Right lobe of liver (tissue), 6 donors: ENCODE results near the gene EPB41L3. TPM values are rescaled to one million over a fixed set of nuclear protein-coding genes. Genes with fewer than 3 reads are reported as not detected.

ENCODE experiments used
- ATAC-seq, 4 donors: fragments of 200-7000 bp; cut with Tn5 transposase; one replicate each; pipeline ENCODE4 v1.9.1; 2020; ENCODE audit warnings: mild to moderate bottlenecking in 4 of 4, moderate library complexity in 4 of 4
- DNase-seq, 3 donors: peaks; one replicate each; pipeline ENCODE4 v3.0.0-alpha.2; 2020
- H3K27ac ChIP-seq, 3 donors: fragments of 200-600 bp; one replicate each; pipeline ENCODE4 v1.8.0; 2022
- H3K27me3 ChIP-seq, 2 donors: fragments of 200-600 bp; one replicate each; pipeline ENCODE4 v1.8.0; 2022
- H3K36me3 ChIP-seq, 4 donors: fragments of 200-600 bp; sonication (generic) in 1 of 4; one replicate each; pipeline versions ENCODE4 v1.5.1 to v1.8.0; 2017 to 2022; ENCODE audit warnings: control low read depth in 1 of 4
- H3K4me1 ChIP-seq, 4 donors: fragments of 200-600 bp; sonication (generic) in 1 of 4; one replicate each; pipeline versions ENCODE4 v1.5.1 to v1.8.0; 2017 to 2022; ENCODE audit warnings: control low read depth in 1 of 4
- H3K4me3 ChIP-seq, 3 donors: fragments of 200-600 bp; one replicate each; pipeline ENCODE4 v1.8.0; 2022
- H3K9me3 ChIP-seq, 4 donors: fragments of 200-600 bp; sonication (generic) in 1 of 4; one replicate each; pipeline versions ENCODE4 v1.5.1 to v1.8.0; 2017 to 2022; ENCODE audit warnings: control low read depth in 1 of 4
- CTCF ChIP-seq, 4 donors: fragments of 200-600 bp in 3 of 4; fragments of 450-650 bp in 1 of 4; IDR thresholded peaks; one replicate each; pipeline versions ENCODE4 v1.5.1 to v1.8.0; 2016 to 2022; ENCODE audit warnings: antibody characterized with exemption in 4 of 4, mild to moderate bottlenecking in 2 of 4
- POLR2A ChIP-seq: fragments of 450-650 bp; IDR thresholded peaks from one replicate; pipeline ENCODE4 v1.6.1; 2017; ENCODE audit warnings: antibody characterized with exemption, mild to moderate bottlenecking
- WGBS: methylation state at CpG from one replicate; pipeline ENCODE4 v1.1.6; 2018; ENCODE audit warnings: low coverage, low lambda C conversion rate; ENCODE audit not compliant: insufficient coverage; ENCODE audit errors: missing lambda C conversion rate; 5-methylcytosine and 5-hydroxymethylcytosine counted together
- intact Hi-C, 2 donors: fragments of 100-400 bp; cut with DNase I; formaldehyde crosslinking; loops; one replicate each; pipeline versions ENCODE4 v1.11.2 to v1.14.1; 2022
- total RNA-seq, 6 experiments: library from RNA; depleted of rRNA in 2 of 6; stranded (reverse); fragments of >200 nt in 2 of 6; fragmentation: NEBNext Ultra II Directional in 3 of 6; extraction: Animal tissue kit (Norgen Biotek cat#: 25700) in 3 of 6; gene quantifications; one replicate each; pipeline versions ENCODE4 v1.1.0 to v1.2.4, GENCODE V29; 2016 to 2023
- donor health status: DM: no; HTN: yes; CAD: no.
- donor health status: DM: no; HTN: no; CAD: no.
- donor health status: DM: no; HTN: no; CAD: no.
- donor health status: DM: no; HTN: yes; CAD: no.
- donor health status: DM: no; HTN: yes; CAD: no.

EPB41L3 gene
- total RNA-seq, 6 experiments from 2014 or later = 3.3 to 20.3 (median 6.2) TPM

GRCh38 chr18:5415665-5416064 is 128.1 kb downstream of the EPB41L3 start:
- no peak overlapping the region for H3K27ac ChIP-seq
- intact Hi-C loops = no loop called here
- no peaks in the 10 kb centered on the region for H3K9me3 ChIP-seq
- ATAC-seq (no peak), DNase-seq (no peak)
- 85% methylated on average over 9 of the region's 12 CpGs for WGBS
- no peaks in the 10 kb centered on the region for H3K27me3 ChIP-seq
- H3K4me3 ChIP-seq = no peak overlapping the region
- TF ChIP-seq CTCF (IDR thresholded peaks at IDR 0.05) = no peak
- TF ChIP-seq POLR2A = no peak
- H3K4me1 ChIP-seq = no peaks in the 10 kb centered on the region
- H3K36me3 ChIP-seq = no peaks in the 10 kb centered on the region

GRCh38 chr18:5415031-5415430 is 128.8 kb downstream of the EPB41L3 start:
- Histone ChIP-seq H3K4me3 (no peak overlapping the region), H3K4me1 (no peaks in the 10 kb centered on the region), H3K27me3 (no peaks in the 10 kb centered on the region), H3K36me3 (no peaks in the 10 kb centered on the region), H3K9me3 (no peaks in the 10 kb centered on the region), H3K27ac (no peak overlapping the region)
- ATAC-seq = no peak
- WGBS = 75% methylated on average over 3 of the region's 4 CpGs
- intact Hi-C loops = no loop called here
- TF ChIP-seq POLR2A (no peak), CTCF (IDR thresholded peaks at IDR 0.05) (no peak)
- DNase-seq = no peak

GRCh38 chr18:5414546-5414945 is 129.3 kb downstream of the EPB41L3 start:
- Histone ChIP-seq H3K4me1 (no peaks in the 10 kb centered on the region), H3K9me3 (no peaks in the 10 kb centered on the region), H3K27ac (no peak overlapping the region), H3K36me3 (no peaks in the 10 kb centered on the region), H3K4me3 (no peak overlapping the region), H3K27me3 (no peaks in the 10 kb centered on the region)
- no peak for DNase-seq
- no peak for TF ChIP-seq POLR2A
- TF ChIP-seq CTCF (IDR thresholded peaks at IDR 0.05) = no peak
- intact Hi-C loops = no loop called here
- WGBS = 89% methylated on average over 6 of the region's 6 CpGs
- no peak for ATAC-seq

- Histone ChIP-seq H3K27me3 (no peaks in the 10 kb centered on the region), H3K4me3 (no peak overlapping the region), H3K27ac (no peak overlapping the region), H3K36me3 (no peaks in the 10 kb centered on the region), H3K4me1 (no peaks in the 10 kb centered on the region), H3K9me3 (no peaks in the 10 kb centered on the region)
- WGBS = 63% methylated on average over 2 of the region's 2 CpGs
- no peak for TF ChIP-seq CTCF (IDR thresholded peaks at IDR 0.05)
- no peak for TF ChIP-seq POLR2A
- no peak for ATAC-seq
- no peak for DNase-seq
- intact Hi-C loops = no loop called here
These were observed 130.3 kb downstream of the EPB41L3 start for GRCh38 chr18:5413447-5413846.

GRCh38 chr18:5410582-5410981 is 133.2 kb downstream of the EPB41L3 start:
- no peak for DNase-seq
- Histone ChIP-seq H3K4me3 (no peak overlapping the region), H3K27ac (no peak overlapping the region), H3K27me3 (no peaks in the 10 kb centered on the region), H3K9me3 (no peaks in the 10 kb centered on the region), H3K36me3 (no peaks in the 10 kb centered on the region), H3K4me1 (no peaks in the 10 kb centered on the region)
- no peak for ATAC-seq
- TF ChIP-seq POLR2A = no peak
- TF ChIP-seq CTCF (IDR thresholded peaks at IDR 0.05) = no peak
- intact Hi-C loops = no loop called here
- WGBS = 52% methylated on average over 7 of the region's 7 CpGs
